Measurements from ENCODE around the gene ZNF132. TPM values are rescaled to one million over a fixed set of nuclear protein-coding genes. Genes with fewer than 3 reads are reported as not detected.
A peak's percentile ranks its signal among the peaks of the same experiment; 100 is the strongest.
"Not testable (repeated sequence)": the region's sequence is repeated elsewhere in the genome, so short reads cannot be mapped to it uniquely, and the experiment has no call there.

ZNF132 gene
- total RNA-seq, 1 donor from 2014 or later = 3.5 TPM

GRCh38 chr19:58408152-58409009 lies 31.6 kb downstream of the ZNF132 start, which contains the start of gene ZNF584:
Gene ZNF584, plus strand, starts transcription at chr19:58408649. Its CDS starts 499 bp downstream, at chr19:58409148.
- Mint-ChIP-seq H3K4me1 (ENCODE audit: low read depth) (peaks cover 23% of the 10 kb centered on the region), H3K4me3 (ENCODE audit: low read depth) (peak within 1 kb of the TSS; percentile 82), H3K36me3 (ENCODE audit: insufficient read depth) (peaks cover 4% of the 10 kb centered on the region), H3K9me3 (ENCODE audit: low read depth) (no peaks in the 10 kb centered on the region), H3K27ac (peak within 1 kb of the TSS; percentile 97), H3K27me3 (no peaks in the 10 kb centered on the region)
- peak; percentile 91 for DNase-seq (ENCODE audit: low spot score, unreplicated experiment)
- TF ChIP-seq CTCF (IDR thresholded peaks at IDR 0.05; ENCODE audit: unreplicated experiment) = no peak

- DNase-seq (ENCODE audit: low spot score, unreplicated experiment) = no peak
These were observed 32.2 kb downstream of the ZNF132 start for GRCh38 chr19:58407658-58408151.

GRCh38 chr19:58406818-58407657 lies 32.9 kb downstream of the ZNF132 start:
- H3K27me3 Mint-ChIP-seq = no peaks in the 10 kb centered on the region
- peak overlapping the region; percentile 97 for H3K27ac Mint-ChIP-seq
- no peaks in the 10 kb centered on the region for H3K9me3 Mint-ChIP-seq (ENCODE audit: low read depth)
- no peaks in the 10 kb centered on the region for H3K36me3 Mint-ChIP-seq (ENCODE audit: insufficient read depth)
- H3K4me1 Mint-ChIP-seq (ENCODE audit: low read depth) = peaks cover 25% of the 10 kb centered on the region
- TF ChIP-seq CTCF (IDR thresholded peaks at IDR 0.05; ENCODE audit: unreplicated experiment) = peak; percentile 53
- no peak for DNase-seq (ENCODE audit: low spot score, unreplicated experiment)
- peak overlapping the region; percentile 82 for H3K4me3 Mint-ChIP-seq (ENCODE audit: low read depth)

More at GRCh38 chr19:58407658-58408151, 32.2 kb downstream of the ZNF132 start:
- H3K4me1 Mint-ChIP-seq (ENCODE audit: low read depth) = peaks cover 23% of the 10 kb centered on the region
- no peaks in the 10 kb centered on the region for H3K27me3 Mint-ChIP-seq
- peak overlapping the region; percentile 97 for H3K27ac Mint-ChIP-seq
- peak overlapping the region; percentile 82 for H3K4me3 Mint-ChIP-seq (ENCODE audit: low read depth)
- no peak for TF ChIP-seq CTCF (IDR thresholded peaks at IDR 0.05; ENCODE audit: unreplicated experiment)
- H3K36me3 Mint-ChIP-seq (ENCODE audit: insufficient read depth) = peaks cover 2% of the 10 kb centered on the region
- H3K9me3 Mint-ChIP-seq (ENCODE audit: low read depth) = no peaks in the 10 kb centered on the region

DNA sequence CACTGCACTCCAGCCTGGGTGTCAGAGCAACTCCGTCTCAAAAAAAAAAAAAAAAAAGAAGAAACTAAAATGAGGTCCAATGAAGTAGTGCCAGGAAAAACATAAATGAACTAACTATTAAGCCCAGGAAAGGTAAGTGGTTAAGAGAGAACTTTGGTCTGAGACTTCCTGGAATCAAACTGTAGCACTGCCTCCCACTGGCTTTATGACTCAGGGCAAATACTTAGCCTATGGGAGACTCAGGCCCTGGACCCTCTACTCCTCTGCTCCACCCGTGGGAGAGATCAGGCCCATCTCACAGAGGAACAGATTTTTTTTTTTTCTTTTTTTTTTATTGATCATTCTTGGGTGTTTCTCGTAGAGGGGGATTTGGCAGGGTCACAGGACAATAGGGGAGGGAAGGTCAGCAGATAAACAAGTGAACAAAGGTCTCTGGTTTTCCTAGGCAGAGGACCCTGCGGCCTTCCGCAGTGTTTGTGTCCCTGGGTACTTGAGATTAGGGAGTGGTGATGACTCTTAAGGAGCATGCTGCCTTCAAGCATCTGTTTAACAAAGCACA lies 36.0 kb downstream of the ZNF132 start:
- not testable (repeated sequence) for DNase-seq (ENCODE audit: low spot score, unreplicated experiment); H3K27ac Mint-ChIP-seq; H3K4me3 Mint-ChIP-seq (ENCODE audit: low read depth); H3K27me3 Mint-ChIP-seq; H3K36me3 Mint-ChIP-seq (ENCODE audit: insufficient read depth); H3K9me3 Mint-ChIP-seq (ENCODE audit: low read depth)
- H3K4me1 Mint-ChIP-seq (ENCODE audit: low read depth) = peaks cover 29% of the 10 kb centered on the region

- Mint-ChIP-seq H3K4me3 (ENCODE audit: low read depth) (peak overlapping the region; percentile 87), H3K27ac (peak overlapping the region; percentile 20), H3K4me1 (ENCODE audit: low read depth) (peaks cover 20% of the 10 kb centered on the region), H3K36me3 (ENCODE audit: insufficient read depth) (no peaks in the 10 kb centered on the region), H3K27me3 (peaks cover 12% of the 10 kb centered on the region), H3K9me3 (ENCODE audit: low read depth) (no peaks in the 10 kb centered on the region)
- TF ChIP-seq CTCF (IDR thresholded peaks at IDR 0.05; ENCODE audit: unreplicated experiment) = no peak
- DNase-seq (ENCODE audit: low spot score, unreplicated experiment) = no peak
These were observed 38.0 kb downstream of the ZNF132 start for GRCh38 chr19:58401840-58402421.
